ENCODE measurements around the gene OSCP1.

Gene OSCP1

DNA sequence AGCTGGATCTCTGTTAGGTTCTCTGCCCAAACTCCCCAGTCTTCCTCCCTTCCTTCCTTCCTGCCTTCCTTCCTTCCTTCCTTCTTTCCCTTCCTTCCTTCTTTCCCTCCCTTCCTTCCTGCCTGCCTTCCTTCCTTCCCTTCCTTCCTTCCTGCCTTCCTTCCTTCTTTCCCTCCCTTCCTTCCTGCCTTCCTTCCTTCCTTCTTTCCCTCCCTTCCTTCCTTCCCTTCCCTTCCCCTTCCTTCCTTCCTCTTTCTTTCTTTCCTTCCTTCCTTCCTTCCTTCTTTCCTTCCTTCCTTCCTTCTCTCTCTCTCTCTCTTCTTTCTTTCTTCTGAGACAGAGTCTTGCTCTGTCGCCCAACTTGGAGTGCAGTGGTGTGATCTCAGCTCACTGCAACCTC, 43.8 kb downstream of the OSCP1 start:
- Histone ChIP-seq H3K9me2 (ENCODE audit: low read depth, low read length) (no peaks in the 10 kb centered on the region), H3F3A (ENCODE audit: insufficient read depth, low read length) (no peaks in the 10 kb centered on the region), H3K4me3 (ENCODE audit: low read depth, low read length, poor library complexity, severe bottlenecking) (no peak overlapping the region), H3K27ac (ENCODE audit: low read depth, low read length, poor library complexity, severe bottlenecking) (no peak overlapping the region), H3K9ac (ENCODE audit: low read length) (no peak overlapping the region), H2AFZ (ENCODE audit: low read length) (no peak overlapping the region), H3K4me2 (ENCODE audit: low read length) (no peak overlapping the region), H3K36me3 (ENCODE audit: insufficient read depth, low read length) (no peaks in the 10 kb centered on the region; the same call in 1 of the 2 replicates), H4K20me1 (ENCODE audit: insufficient read depth, low read length) (no peaks in the 10 kb centered on the region), H3K9me3 (ENCODE audit: low read length) (0 out of 2 replicates have a peak, but pooled peaks cover 2% of the 10 kb centered on the region), H3K27me3 (ENCODE audit: insufficient read depth, low read length) (no peaks in the 10 kb centered on the region), H3K4me1 (ENCODE audit: insufficient read depth, low read length, severe bottlenecking) (no peaks in the 10 kb centered on the region), H3K79me2 (ENCODE audit: insufficient read depth, low read length) (no peaks in the 10 kb centered on the region)
- TF ChIP-seq, protein P1, sequence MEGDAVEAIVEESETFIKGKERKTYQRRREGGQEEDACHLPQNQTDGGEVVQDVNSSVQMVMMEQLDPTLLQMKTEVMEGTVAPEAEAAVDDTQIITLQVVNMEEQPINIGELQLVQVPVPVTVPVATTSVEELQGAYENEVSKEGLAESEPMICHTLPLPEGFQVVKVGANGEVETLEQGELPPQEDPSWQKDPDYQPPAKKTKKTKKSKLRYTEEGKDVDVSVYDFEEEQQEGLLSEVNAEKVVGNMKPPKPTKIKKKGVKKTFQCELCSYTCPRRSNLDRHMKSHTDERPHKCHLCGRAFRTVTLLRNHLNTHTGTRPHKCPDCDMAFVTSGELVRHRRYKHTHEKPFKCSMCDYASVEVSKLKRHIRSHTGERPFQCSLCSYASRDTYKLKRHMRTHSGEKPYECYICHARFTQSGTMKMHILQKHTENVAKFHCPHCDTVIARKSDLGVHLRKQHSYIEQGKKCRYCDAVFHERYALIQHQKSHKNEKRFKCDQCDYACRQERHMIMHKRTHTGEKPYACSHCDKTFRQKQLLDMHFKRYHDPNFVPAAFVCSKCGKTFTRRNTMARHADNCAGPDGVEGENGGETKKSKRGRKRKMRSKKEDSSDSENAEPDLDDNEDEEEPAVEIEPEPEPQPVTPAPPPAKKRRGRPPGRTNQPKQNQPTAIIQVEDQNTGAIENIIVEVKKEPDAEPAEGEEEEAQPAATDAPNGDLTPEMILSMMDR (IDR thresholded peaks at IDR 0.05; ENCODE audit: low read length) = no peak
- TF ChIP-seq EZH2 (IDR thresholded peaks at IDR 0.05; ENCODE audit: borderline replicate concordance, low read length) = no peak

DNA sequence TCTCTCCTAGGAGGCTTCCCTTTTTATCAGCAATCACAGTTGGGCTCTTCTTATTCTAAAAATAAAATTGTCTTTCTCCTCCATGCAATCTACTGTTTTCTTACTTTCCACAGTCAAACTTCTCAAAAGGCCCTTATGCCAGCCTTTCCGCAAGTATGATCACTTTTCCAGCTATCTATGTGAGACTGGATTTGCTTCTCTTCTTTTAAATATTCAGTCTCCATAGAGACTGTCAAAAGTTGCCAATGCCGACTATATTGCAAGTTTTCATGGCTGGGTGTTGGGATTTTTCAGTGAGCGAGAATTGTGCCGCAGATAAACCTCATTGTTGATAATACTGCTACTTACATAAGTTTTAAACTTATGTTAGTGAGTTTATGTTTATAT, 47.8 kb downstream of the OSCP1 start:
- H3K27me3 ChIP-seq (ENCODE audit: insufficient read depth, low read length) = no peaks in the 10 kb centered on the region
- H3K9ac ChIP-seq (ENCODE audit: low read length) = no peak overlapping the region
- no peaks in the 10 kb centered on the region for H3K79me2 ChIP-seq (ENCODE audit: insufficient read depth, low read length)
- H3K4me3 ChIP-seq (ENCODE audit: low read depth, low read length, poor library complexity, severe bottlenecking) = no peak overlapping the region
- H3K9me3 ChIP-seq (ENCODE audit: low read length) = peaks cover 10% of the 10 kb centered on the region; the same call in 1 of the 2 replicates
- no peak overlapping the region for H3K27ac ChIP-seq (ENCODE audit: low read depth, low read length, poor library complexity, severe bottlenecking)
- H3K36me3 ChIP-seq (ENCODE audit: insufficient read depth, low read length) = no peaks in the 10 kb centered on the region
- no peak overlapping the region for H2AFZ ChIP-seq (ENCODE audit: low read length)
- 0 out of 2 replicates have a peak, but pooled peaks cover 5% of the 10 kb centered on the region for H3F3A ChIP-seq (ENCODE audit: insufficient read depth, low read length)
- no peaks in the 10 kb centered on the region for H4K20me1 ChIP-seq (ENCODE audit: insufficient read depth, low read length)
- no peaks in the 10 kb centered on the region for H3K9me2 ChIP-seq (ENCODE audit: low read depth, low read length)
- H3K4me2 ChIP-seq (ENCODE audit: low read length) = no peak overlapping the region
- peaks cover 12% of the 10 kb centered on the region for H3K4me1 ChIP-seq (ENCODE audit: insufficient read depth, low read length, severe bottlenecking)
- TF ChIP-seq, protein P1 (IDR thresholded peaks at IDR 0.05; ENCODE audit: low read length) = no peak
- no peak for TF ChIP-seq EZH2 (IDR thresholded peaks at IDR 0.05; ENCODE audit: borderline replicate concordance, low read length)

DNA sequence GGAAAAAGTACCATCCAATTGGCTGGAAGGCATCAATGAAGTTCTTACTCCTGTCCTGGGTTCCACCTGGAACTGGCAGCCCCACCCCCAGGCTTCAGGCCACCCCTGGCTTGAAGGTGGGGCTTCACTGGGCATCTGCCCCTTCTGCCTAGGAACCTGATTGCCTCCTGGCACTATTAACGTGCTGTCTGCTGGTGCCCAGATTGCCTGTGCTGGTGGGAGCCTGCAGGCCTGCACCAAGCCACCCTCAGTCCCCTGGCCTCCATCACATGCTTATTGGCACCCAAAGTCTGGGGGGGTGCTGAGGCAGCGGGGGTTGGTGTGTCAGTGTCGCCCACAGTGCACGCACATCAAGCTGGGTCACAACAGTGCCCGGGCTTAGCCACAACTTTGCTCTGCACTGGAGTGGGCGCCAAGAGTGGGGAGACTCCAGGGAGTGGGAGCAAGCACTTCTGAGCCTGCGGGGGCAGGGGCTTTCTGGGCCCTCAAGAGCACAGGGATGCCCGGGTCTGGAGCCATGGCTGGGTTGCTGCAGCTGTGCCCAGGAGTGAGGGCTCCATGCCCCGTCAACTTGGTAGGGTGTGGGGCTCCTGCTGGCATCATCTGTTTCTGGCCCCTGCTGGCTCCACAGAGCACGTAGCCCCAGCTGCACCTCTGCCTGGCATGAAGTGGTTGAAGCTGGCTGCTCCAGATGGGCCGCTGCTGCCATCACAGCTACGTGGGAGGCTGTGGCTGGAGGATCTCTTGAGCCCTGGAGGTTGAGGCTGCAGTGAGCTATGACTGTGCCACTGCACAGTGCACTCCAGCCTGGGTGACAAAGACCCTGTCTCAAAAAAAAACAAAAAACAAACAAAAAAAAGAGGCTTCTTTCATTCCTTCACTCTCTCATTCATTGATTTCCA, 48.4 kb downstream of the OSCP1 start:
- Histone ChIP-seq H3K36me3 (ENCODE audit: insufficient read depth, low read length) (no peaks in the 10 kb centered on the region), H3K9me3 (ENCODE audit: low read length) (peaks cover 10% of the 10 kb centered on the region; the same call in 1 of the 2 replicates), H3K9me2 (ENCODE audit: low read depth, low read length) (no peaks in the 10 kb centered on the region), H3K27ac (ENCODE audit: low read depth, low read length, poor library complexity, severe bottlenecking) (no peak overlapping the region), H2AFZ (ENCODE audit: low read length) (no peak overlapping the region), H3K9ac (ENCODE audit: low read length) (no peak overlapping the region), H3K4me3 (ENCODE audit: low read depth, low read length, poor library complexity, severe bottlenecking) (no peak overlapping the region), H3K4me1 (ENCODE audit: insufficient read depth, low read length, severe bottlenecking) (peaks cover 14% of the 10 kb centered on the region), H4K20me1 (ENCODE audit: insufficient read depth, low read length) (no peaks in the 10 kb centered on the region), H3K4me2 (ENCODE audit: low read length) (no peak overlapping the region), H3K79me2 (ENCODE audit: insufficient read depth, low read length) (no peaks in the 10 kb centered on the region), H3F3A (ENCODE audit: insufficient read depth, low read length) (0 out of 2 replicates have a peak, but pooled peaks cover 5% of the 10 kb centered on the region), H3K27me3 (ENCODE audit: insufficient read depth, low read length) (no peaks in the 10 kb centered on the region)
- TF ChIP-seq, protein P1 (IDR thresholded peaks at IDR 0.05; ENCODE audit: low read length) = no peak
- no peak for TF ChIP-seq EZH2 (IDR thresholded peaks at IDR 0.05; ENCODE audit: borderline replicate concordance, low read length)
